CD4-positive, alpha-beta T cell treated with Interleukin-15 for 4 hours (primary cell): ENCODE measurements around the gene TMEM108.
A peak's percentile ranks its signal among the peaks of the same experiment; 100 is the strongest.

ENCODE experiments used
- DNase-seq: peaks from one replicate; pipeline ENCODE4 v3.0.0-alpha.2; 2020; ENCODE audit warnings: low spot score

The TMEM108 gene

DNA sequence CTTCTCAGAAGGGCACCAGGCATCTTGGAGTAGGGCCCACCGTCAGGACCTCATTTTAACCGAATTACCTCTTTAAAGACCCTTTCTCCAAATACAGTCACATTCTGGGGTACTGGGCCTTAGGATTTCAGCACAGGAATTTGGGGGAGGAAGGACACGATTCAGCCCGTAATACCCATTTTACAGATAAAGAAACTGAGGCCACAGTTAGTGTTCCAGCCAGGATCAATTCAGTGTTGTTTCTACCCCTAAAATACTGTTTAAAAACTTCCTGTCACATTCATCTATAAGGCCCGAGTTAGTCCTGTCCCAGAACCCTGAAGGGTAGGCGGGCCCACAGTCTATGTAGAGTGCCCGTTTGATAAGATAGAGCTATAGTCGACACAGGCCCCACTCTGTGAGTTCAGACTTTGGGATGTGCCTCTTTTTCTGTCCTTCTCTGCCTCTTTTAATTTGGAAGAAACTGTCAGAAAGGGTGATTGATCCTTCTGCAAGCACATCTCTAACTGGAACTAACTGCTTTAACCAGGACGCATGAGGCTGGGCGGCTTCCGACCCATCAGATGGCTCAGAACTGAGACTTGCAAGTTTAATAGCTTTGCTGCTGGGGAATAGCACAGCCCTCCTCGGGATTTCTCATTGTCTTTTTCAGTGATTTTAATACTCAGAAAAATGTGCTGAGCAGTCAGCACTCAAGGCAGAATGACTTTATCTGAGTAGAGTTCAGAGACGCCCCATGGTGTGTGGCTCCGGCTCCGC lies 381.1 kb downstream of the TMEM108 start:
- DNase-seq, result no peak

DNA sequence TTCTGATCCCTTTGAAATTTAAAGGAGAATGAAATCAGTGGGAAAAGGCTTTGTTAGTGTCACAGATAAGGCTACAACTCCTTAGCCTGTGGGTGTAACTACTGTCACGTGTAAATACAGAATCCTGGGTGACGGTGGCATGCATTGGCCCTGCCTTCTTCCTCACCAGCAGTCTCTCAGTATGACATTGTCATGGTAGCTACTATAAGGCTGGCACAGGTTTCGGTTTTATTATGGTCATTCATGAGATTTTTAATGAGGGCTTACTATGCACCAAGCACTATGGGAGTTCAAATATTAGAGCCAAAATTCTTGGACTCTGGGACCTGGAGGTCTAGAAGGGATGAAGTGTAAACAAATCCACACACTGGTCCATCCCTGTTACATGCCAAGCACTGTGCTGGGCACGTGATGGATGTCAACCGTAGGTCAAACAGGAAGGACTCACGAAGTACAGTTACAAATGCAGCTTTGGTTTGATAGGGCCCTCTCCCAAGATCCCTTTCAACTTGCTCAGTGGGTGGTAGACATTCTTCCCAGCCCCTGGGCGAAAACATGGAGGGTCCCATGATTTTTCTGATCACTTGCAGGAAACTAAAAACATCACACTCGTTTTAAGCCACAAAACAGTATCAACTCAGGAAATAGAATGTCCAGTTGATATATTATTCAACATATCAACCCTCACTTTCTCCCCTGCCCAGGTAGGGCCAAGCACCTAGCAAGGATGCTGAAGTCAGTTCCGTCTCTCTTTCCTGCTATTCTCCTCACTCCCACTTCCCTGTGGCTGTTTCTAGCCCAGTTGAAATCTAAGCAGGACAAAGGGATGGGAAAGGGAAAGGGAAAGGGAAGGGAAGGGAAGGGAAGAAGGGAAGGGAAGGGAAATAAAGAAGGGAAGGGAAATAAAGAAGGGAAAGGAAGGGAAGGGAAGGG lies 387.0 kb downstream of the TMEM108 start:
- no peak for DNase-seq

DNA sequence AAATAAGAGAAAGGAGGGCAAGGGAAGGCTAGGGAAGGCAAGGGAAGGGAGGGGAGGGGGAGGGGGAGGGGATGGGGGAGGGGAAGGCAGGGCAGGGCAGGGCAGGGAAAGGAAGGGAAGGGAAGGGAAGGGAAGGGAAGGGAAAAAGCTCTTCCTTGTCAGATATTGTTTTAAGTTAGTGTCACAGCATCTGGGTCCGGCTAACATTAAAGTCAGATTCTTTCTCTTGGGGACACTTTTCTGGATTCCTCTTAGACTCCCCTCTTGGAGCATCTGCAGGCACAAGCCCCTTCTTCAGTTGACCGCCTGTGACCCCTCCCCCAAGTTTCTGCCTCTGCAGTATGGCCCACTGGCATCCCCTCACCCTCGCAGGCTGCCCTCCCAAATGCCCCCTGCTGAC lies 387.7 kb downstream of the TMEM108 start:
- DNase-seq, result no peak

DNA sequence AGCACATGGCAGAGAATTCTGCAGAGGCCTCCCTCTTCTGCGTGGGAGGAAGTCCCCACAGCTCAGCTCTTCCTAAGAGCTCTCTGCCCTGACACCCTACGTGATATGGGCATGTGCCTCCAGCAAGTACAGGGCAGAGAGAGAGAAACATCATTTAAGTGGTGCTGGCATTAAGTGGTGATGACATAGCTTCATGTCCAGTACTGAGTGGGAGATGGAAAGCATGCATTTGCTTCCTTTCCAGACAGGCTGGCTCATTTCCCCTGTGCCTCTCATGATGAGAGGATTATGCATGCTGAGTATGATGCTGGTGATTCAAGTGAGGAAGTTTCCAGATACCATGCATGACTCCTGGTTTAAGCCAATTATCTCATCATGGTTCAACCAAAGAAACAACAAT lies 388.5 kb downstream of the TMEM108 start:
- no peak for DNase-seq

DNA sequence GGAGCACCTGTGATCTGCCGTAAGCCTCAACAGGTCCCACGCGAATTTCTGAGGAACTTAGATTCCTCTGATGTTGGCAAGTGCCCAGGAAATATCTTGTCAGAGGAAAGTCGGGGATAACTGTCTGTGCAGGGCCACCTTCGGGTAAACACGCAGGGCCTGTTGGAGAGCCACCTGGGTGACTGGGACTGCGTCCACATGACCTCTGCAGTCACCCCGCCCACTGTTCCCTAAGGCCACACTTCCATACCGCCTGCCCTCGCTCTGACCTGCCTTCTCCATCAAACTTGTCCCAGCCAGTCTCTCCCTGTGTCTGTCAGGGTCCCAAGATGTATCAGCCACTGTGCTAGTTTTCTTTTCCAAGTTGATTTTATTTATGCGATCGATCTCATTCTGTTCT lies 390.4 kb downstream of the TMEM108 start:
- DNase-seq, result no peak

DNA sequence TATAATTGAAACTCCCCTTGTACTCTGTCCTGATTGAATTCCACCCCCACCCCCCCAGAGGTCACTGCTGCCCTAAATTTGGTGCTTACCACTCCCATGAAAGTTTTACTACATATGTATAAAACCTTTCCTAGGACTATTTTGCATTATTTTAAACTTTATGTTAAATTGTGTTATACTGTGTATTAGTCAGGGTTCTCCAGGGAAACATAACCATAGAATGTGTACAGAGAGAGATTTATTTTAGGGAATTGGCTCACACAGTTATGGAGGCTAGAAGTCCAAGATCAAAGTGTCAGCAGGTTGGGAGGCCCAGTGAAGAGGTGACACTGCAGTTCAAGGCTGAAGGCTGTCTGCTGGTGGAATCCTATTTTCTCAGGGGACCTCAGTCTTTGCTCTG lies 390.9 kb downstream of the TMEM108 start:
- no peak for DNase-seq

DNA sequence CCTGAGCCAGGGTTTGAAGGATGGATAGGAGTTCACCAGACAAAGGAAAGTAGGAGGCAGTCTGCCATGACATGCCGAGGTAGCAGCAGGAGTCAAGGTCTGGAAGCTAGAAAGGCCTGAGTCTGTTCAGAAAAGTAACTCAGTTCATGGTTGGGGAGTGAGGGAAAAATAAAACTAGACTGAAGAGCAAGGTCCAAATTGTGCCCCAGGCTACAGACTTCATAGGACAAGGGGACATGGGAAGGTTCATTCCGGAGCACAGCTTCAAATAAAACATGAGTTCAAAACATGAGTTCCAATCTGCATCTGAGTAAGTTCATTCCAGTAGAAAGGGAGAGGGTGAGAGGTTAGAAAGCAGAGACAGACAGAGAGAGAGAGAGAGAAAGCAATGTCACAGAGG lies 401.4 kb downstream of the TMEM108 start:
- no peak for DNase-seq

DNA sequence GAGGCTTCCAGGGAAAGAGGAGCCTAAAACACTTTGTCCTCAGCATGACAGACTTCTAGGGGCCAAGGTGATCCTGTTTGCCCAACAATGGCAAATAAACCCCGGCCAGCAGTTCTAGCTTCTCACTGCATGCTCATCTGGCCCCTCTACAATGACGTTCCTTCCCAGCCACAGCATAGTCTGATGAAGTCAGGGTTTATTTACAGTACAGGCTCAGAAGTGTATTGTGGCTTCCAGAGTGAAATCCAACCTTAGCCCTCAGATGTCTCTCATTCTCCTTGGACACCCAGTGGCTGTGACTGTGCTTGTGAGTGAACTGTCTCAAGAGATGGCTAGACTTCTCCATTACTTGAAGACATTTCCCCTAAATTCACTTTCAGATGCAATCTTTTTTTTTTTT lies 402.5 kb downstream of the TMEM108 start:
- DNase-seq, result no peak

DNA sequence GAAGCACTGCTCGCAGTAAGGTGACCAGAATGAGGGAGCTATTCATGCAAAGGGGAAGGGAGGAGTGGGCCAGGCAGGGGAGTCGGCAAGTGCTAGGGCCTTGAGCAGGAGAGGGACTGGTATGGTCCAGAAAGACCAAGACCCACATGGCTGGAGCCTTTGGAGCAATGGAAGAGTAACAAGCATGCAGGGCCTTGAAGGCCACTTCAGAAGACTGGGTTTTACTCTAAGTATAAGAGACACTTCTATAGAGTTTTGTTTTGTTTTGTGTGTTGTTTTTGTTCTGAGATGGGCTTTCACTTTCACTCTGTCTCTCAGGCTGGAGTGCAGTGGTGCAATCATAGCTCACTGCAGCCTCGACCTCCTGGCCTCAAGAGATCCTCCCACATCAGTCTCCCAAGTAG lies 403.7 kb downstream of the TMEM108 start:
- DNase-seq, result peak; percentile 12

DNA sequence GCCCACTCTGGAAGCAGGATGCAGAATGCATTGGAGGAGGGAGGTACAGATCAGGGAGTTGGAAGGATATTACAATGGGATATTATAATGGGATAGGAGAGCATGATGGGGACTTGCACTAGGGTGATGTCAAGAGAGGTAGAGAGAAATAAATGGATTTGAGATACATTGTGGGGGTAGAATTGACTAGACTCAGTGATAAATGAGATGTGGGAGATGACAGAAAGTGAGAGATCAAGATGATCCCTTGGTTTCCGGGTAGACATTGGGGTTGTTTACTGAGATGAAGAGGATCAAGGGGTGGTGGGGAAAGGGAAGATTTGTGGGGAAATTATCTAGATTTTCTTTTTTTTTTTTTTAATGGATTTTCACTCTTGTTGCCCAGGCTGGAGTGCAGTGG lies 404.3 kb downstream of the TMEM108 start:
- DNase-seq, result no peak

DNA sequence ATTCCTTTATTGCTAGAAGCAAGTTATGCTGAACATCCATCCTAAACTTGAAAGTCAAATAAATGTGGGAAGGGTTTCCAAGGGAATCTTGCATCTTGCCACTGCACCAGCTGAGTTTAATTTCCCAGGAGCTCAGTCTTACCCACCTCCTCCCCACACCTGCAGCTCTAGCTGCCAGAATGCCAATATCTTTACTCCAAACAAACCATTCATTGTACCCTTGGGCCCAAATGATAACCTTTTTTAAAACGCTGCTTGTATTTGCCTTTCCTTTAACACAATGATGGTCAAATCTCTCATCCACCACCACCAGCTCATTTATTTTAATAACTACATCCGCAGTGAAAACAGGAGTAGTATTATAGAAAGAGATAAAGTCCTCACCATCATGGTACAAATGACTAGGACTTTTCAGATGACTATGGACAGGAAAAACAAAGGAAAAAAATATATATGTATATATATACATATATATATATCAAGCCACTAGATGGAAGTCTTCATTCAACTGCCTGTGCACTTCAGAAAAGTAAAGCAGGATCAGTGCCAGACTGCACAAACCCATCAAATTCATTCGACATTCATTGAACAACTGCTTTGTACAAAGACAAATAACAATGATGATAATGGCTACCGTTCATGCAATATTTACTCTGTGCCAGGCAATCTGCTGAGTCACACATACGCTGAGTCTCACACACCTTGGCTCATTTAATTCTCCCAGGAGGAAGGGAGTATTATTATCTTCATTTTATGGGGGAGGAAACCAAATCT lies 405.6 kb downstream of the TMEM108 start:
- DNase-seq, result no peak

DNA sequence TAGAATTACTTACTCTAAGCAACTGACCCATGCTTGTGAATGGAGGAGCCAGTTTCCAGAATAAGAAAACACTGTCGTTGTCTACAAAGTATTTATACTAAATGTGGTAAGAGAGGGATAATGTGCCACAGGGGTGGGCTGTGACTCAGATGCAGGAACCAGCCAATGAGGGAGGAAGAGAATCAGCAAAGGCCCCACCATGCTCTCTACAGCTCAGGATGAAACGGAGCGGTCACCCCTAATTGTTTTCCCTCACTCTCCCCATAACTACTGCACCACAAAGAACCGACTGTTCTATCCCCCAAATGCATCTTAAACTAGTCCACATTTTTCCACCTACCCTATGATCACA lies 406.2 kb downstream of the TMEM108 start:
- no peak for DNase-seq

DNA sequence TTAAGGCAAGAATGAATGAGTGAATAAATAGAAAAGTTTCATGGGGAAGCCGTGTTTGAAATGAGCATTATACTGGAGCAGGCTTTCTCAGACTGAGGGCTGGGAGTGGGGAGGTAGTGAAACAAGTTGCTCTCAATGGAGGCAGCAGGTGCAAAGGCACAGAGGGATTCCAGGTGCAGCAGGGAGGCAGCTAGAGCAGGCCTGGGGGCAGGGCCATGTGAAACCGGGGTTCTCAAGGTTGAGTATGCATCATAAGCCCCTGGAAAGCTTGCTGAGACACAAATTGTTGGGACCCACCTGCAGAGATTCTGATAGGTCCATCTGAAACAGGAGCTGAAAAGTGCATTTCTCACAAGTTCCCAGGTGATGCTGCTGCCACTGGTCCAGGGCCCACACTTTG lies 406.9 kb downstream of the TMEM108 start:
- DNase-seq, result no peak
